HG03575 (cell line): ENCODE results near the gene CEP128.

Experiments used
- ATAC-seq: cut with Tn5 transposase; IDR thresholded peaks from one replicate; pipeline ENCODE4 v1.9.1; 2021; ENCODE audit not compliant: unreplicated experiment, insufficient number of reproducible peaks, low FRiP score; ENCODE audit errors: extremely low read depth

Gene CEP128

GRCh38 chr14:80941241-80942185 is at the start of gene CEP128:
CEP128 (minus strand) TSS chr14:80941738.
- peak; percentile 88 for ATAC-seq

- no peak for ATAC-seq
Observed at GRCh38 chr14:80988735-80989429, 47.3 kb upstream of the CEP128 start.

GRCh38 chr14:80988192-80988591 is 46.7 kb upstream of the CEP128 start:
- ATAC-seq = no peak

GRCh38 chr14:80987235-80988032 is 45.9 kb upstream of the CEP128 start:
- ATAC-seq = no peak

- ATAC-seq = no peak
Observed at GRCh38 chr14:80982711-80983110, 41.2 kb upstream of the CEP128 start.

- no peak for ATAC-seq
Observed at GRCh38 chr14:80981673-80982072, 40.1 kb upstream of the CEP128 start.

- ATAC-seq = no peak
Observed at GRCh38 chr14:80981156-80981555, 39.6 kb upstream of the CEP128 start.

GRCh38 chr14:80979951-80980350 is 38.4 kb upstream of the CEP128 start:
- no peak for ATAC-seq

GRCh38 chr14:80978403-80978802 is 36.9 kb upstream of the CEP128 start:
- ATAC-seq = no peak

- ATAC-seq = no peak
Observed at GRCh38 chr14:80977221-80977620, 35.7 kb upstream of the CEP128 start.

GRCh38 chr14:80974679-80975078 is 33.1 kb upstream of the CEP128 start:
- ATAC-seq = no peak

GRCh38 chr14:80973931-80974641 is 32.5 kb upstream of the CEP128 start:
- no peak for ATAC-seq

GRCh38 chr14:80965037-80965436 is 23.5 kb upstream of the CEP128 start:
- ATAC-seq = no peak

GRCh38 chr14:80959496-80959895 is 18.0 kb upstream of the CEP128 start:
- peak; percentile 98 for ATAC-seq

GRCh38 chr14:80958939-80959338 is 17.4 kb upstream of the CEP128 start:
- no peak for ATAC-seq

GRCh38 chr14:80958226-80958625 is 16.7 kb upstream of the CEP128 start:
- no peak for ATAC-seq

- ATAC-seq = no peak
Observed at GRCh38 chr14:80957613-80958012, 16.1 kb upstream of the CEP128 start.

- no peak for ATAC-seq
Observed at GRCh38 chr14:80956922-80957321, 15.4 kb upstream of the CEP128 start.

- ATAC-seq = no peak
Observed at GRCh38 chr14:80956102-80956501, 14.6 kb upstream of the CEP128 start.
